Heart left ventricle (tissue), 13 donors: ENCODE results near the gene EHF.

Experiments used
- CTCF ChIP-seq, 12 donors: fragments of 200-600 bp; sonication (generic) in 4 of 12; IDR thresholded peaks; one replicate each; pipeline versions ENCODE4 v1.5.0 to v1.8.0; 2018 to 2022; ENCODE audit warnings: antibody characterized with exemption in 12 of 12, mild to moderate bottlenecking in 5 of 12
- POLR2A ChIP-seq, 2 donors: fragments of 450-650 bp; IDR thresholded peaks; one replicate each; pipeline ENCODE4 v1.6.1; 2017; ENCODE audit warnings: antibody characterized with exemption in 2 of 2, mild to moderate bottlenecking in 2 of 2, moderate library complexity in 2 of 2
- donor health status: ischemic (EF 13 %, LVEDD 7.1; RV severe dilation, severe dysfunction).
- donor health status: DM: no; HTN: yes; CAD: no.
- donor health status: DM: no; HTN: no; CAD: no.
- donor health status: ischemic (EF 25% LVEDD 6.9; RV normal size, moderate dysfunction).
- donor health status: ischemic (EF 25% LVEDD 5.7; RV mildly dilated, moderate dysfunction).
- donor health status: ischemic (EF 35%, LVEDD 5.7; RV mildly dilated, moderate dysfunction).
- donor health status: nonischemic (EF 11% LVEDD 7.7; RV severe dilation, severe dysfunction).
- donor health status: DM: yes; HTN: yes; CAD: no.
- donor health status: PGD.
- donor health status: ischemic (EF 29% LVEDD 5.4; RV normal size, mild dysfunction).
- donor health status: nonischemic (EF 23%, LVEDD 6.1; RV moderate dilation, normal function).

GRCh38 chr11:34610324-34611041, 10.4 kb upstream of the EHF start:
- TF ChIP-seq CTCF (IDR thresholded peaks at IDR 0.05), result no peak
- no peak for TF ChIP-seq POLR2A (IDR thresholded peaks at IDR 0.05)
